Activated CD8-positive, alpha-beta memory T cell treated with anti-CD3 and anti-CD28 coated beads, Interleukin-2, amount 50 U/mL, for 24 hours (primary cell): ENCODE data around the gene KATNIP.
"Not testable (repeated sequence)": the region's sequence is repeated elsewhere in the genome, so short reads cannot be mapped to it uniquely, and the experiment has no call there.

Experiments used
- DNase-seq: peaks from one replicate; pipeline ENCODE4 v3.0.0-alpha.2; 2020; ENCODE audit errors: extremely low read depth

The KATNIP gene

DNA sequence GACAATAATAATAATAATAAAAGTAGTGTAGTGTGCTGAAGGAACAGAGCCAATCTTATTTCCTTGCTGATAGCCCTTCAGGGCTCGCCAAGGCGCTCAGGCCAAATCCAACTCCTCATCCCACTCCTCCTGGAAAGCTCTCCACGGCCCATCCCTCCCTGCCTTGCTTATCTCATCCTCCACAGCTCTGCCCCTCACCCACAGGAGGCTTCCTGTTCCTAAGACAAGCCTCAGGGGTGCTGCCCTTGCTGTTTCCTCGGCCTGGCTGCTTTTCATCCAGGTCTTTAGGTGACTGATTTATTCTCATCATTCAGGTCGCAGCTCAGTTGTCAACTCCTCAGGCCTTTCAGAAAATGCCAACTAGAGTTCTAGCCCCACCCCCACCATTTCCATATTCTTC is 11.4 kb upstream of the KATNIP start:
- no peak for DNase-seq

DNA sequence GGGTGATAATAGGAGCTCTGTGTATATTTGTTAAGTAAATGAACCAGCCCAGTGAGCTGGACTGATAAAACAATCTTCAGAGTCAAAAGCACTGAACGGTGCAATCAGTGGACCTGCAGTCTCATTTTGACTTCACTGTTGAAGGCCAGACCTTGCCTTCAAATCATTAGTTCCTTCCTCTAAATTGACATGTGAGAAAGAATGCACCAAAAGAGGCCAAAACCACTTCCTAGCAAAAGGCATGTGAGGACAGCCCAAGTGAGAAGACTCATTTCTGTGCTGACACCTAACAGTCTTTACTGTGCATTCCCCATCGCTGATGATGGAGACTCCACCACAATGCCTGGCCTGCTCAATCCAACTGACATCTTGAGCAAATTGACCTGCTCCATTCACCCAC is 10.8 kb upstream of the KATNIP start:
- DNase-seq, result no peak

GRCh38 chr16:27539636-27540035 is 10.3 kb upstream of the KATNIP start:
- no peak for DNase-seq

GRCh38 chr16:27543801-27544200 is 6.1 kb upstream of the KATNIP start:
- DNase-seq, result no peak

- DNase-seq, result no peak
Measured at GRCh38 chr16:27544671-27545070, 5.3 kb upstream of the KATNIP start.

DNA sequence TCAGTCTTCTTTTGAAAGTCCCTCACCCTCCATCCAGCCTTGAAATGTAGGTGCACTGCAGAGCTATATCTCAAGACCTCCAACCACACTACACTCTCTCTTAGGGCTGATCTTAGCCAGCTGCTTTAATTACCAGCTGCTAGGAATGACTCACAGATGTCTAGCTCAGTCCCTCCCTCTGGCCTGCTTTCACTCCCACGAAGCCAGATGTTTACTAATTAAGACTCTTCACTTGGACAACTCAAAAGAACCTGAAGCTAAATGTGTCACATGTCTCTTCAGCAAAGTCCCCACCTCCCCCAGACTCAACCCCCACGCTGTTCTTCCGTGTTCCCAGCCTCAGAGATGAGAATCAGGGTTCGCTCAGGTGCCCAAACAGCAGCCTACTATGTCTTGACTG is 2.8 kb upstream of the KATNIP start:
- DNase-seq, result no peak

- DNase-seq, result no peak
Measured at GRCh38 chr16:27547851-27548250, 2.1 kb upstream of the KATNIP start.

DNA sequence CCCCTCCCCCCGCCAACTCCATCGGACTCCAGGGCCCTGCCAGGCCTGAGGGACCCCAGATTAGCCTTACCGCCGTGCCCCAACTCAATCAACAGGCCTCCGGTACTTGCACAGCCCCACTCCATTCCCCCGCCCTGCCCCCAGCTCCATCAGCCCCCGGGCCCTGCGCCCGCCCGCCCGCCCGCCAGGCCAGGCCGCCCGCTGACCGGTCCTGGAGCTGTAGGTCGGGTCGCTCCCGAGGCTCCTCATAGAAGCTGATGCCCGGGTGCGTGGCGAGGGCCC is 539 bp upstream of the KATNIP start:
- no peak for DNase-seq

DNA sequence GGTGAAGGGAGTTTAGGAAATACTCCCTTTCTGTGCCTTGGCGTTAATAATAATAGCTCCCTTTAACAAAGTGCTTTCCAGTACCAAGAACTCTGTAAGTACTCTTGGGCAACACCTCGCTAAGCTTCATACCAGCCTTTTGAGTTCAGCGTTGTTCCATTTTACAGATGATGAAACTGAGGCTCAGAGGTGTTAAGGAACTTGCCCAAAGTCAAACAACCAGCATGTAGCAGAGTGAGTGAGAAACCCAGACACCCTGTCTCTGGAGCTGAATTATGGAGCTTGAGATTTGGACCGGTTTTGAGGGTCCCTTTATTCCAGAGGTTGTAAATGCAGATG is 607 bp downstream of the KATNIP start:
- DNase-seq, result no peak

- DNase-seq, result no peak
Measured at GRCh38 chr16:27551036-27551435, 1.1 kb downstream of the KATNIP start.

- DNase-seq, result no peak
Measured at GRCh38 chr16:27556471-27556870, 6.5 kb downstream of the KATNIP start.

DNA sequence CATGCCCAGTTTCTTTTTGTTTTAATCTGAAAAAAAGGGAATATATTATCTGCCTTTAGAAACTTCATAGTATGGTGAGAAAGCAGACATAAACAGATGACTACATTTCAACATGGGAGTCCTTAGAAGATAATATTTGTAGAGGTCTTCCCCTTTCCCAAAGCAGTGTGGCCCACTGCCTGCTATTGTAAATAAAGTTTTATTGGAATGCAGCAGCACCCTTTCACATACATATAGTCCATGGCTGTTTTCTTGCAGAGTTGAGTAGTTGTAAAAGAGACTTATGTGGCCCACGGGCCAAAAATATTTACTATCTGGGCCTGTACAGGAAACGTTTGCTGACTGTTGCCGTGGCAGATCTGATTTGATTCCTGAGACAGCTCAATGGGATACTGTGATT is 8.5 kb downstream of the KATNIP start:
- DNase-seq, result no peak

DNA sequence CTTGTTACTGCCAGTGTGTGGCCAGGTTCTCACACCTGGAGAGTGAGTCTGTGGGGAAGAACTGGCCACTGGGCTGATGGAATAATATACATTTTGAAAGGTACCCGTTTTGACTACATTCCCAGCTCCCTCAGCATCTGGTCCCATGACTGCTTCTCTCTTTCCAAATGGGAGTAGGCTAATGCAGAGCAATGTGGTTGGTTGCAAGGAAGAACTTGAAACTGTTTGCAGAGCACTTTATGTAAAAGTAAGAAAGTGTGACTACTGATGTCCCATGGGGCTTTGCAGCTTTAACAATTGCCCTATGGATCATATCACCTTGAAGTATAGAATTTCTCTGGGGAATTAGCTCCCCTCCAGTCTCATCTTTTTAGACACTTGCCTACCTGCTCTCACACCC is 9.0 kb downstream of the KATNIP start:
- no peak for DNase-seq

DNA sequence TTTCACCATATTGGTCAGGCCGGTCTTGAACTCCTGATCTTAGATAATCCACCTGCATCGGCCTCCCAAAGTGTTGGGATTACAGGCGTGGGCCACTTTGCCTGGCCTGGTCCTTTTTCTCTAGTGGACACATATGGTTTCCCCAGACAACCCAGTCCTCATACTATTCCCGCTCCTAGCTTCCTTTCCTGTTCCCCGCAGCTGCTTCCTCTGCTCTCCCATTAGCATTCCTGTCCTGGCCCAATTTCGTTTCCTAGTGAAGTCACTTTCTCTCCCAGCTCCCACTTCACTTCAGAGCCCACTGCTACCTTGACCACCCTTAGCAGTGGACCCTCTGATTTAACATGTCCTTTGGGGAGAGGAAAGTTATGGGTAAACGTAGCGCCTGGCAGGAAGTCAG is 11.3 kb downstream of the KATNIP start:
- no peak for DNase-seq

GRCh38 chr16:27564224-27564623 is 14.3 kb downstream of the KATNIP start:
- DNase-seq, result no peak

GRCh38 chr16:27566417-27566816 is 16.5 kb downstream of the KATNIP start:
- DNase-seq, result no peak

- DNase-seq, result no peak
Measured at GRCh38 chr16:27568077-27568476, 18.1 kb downstream of the KATNIP start.

GRCh38 chr16:27570986-27571385 is 21.0 kb downstream of the KATNIP start:
- DNase-seq, result not testable (repeated sequence)

DNA sequence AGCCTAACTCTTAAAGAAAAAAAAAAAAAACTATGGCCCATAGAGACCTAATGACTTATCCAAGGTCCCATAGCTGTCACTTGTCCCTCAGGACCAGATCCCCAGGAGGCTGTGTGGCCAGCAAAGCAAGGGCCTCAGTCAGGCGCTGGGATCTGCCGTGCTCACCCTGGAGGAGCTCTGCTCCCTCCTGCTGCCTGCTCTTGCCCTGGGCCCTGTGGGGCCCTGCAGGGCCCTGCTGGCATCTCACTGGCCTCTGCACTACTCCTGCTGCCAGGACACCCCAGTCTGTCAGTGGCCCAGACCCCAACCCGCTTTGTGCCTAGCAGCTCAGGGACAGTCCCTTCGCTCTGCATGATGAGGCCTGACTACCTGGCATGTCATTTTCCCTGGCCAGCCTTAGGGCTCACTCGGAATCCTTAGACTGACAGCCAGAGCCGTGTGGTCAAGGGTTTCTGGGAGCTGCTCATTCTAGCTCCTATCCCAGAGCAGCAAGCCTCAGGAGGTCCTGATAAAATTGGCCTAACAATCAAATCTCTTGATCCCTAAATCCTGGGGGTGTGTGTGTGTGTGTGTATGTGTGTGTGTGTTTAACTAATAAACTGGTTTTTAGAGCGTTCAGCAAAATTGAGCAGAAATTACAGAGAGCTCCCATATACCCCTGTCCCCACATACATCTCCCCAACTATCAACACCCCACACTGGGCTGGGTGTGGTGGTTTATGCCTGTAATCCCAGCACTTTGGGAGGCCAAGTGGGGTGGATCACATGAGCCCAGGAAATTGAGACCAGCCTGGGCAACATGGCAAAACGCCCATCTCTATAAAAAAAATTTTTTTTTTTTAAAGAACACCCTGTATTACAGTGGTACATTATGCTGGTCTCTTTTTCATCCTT is 21.7 kb downstream of the KATNIP start:
- no peak for DNase-seq

- no peak for DNase-seq
Measured at GRCh38 chr16:27572711-27573110, 22.8 kb downstream of the KATNIP start.

GRCh38 chr16:27576729-27577128 is 26.8 kb downstream of the KATNIP start:
- no peak for DNase-seq

DNA sequence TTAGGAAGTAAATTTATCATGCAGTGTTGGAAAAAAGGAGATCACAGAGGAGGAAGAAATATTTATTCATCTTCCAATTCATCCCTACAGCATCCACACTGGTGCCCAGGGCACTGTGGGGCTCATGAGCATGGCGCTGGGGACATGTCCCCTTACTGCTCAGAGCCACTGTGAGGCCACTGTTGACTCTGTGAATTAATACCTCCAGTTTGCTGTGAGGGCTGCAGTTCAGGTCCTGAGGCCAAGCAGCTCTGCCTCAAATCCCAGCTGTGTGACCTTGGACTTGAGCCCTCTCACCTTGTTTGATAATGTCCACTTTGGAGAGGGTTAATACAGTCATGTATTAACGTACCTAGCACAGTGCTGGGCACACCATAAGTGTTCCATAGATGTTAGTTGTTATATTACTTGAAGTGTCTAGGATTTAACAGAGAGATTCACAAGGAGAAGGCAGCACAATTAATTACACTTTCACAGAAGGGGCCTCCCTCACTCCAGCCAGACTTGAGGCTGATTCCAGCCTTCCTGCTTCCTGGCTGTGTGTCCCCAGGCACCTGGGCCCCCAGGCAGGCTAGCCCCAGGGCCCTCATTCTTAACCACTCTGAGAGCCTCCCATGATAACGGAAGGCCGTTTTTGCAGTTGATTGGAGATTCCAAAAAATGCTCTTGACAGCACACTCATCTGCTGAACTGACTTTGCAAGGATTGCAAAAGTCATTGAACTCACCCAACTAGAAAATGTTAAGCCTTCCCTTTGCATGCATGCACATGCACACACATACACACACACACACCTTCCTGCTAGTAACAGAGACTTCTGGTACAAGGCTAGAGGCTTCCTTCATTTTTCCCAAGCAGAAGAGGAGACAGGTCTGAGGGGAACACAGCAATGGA is 29.4 kb downstream of the KATNIP start:
- no peak for DNase-seq

GRCh38 chr16:27582883-27583282 is 32.9 kb downstream of the KATNIP start:
- DNase-seq, result no peak
